ENCODE data around the gene MYRIP.

DNA sequence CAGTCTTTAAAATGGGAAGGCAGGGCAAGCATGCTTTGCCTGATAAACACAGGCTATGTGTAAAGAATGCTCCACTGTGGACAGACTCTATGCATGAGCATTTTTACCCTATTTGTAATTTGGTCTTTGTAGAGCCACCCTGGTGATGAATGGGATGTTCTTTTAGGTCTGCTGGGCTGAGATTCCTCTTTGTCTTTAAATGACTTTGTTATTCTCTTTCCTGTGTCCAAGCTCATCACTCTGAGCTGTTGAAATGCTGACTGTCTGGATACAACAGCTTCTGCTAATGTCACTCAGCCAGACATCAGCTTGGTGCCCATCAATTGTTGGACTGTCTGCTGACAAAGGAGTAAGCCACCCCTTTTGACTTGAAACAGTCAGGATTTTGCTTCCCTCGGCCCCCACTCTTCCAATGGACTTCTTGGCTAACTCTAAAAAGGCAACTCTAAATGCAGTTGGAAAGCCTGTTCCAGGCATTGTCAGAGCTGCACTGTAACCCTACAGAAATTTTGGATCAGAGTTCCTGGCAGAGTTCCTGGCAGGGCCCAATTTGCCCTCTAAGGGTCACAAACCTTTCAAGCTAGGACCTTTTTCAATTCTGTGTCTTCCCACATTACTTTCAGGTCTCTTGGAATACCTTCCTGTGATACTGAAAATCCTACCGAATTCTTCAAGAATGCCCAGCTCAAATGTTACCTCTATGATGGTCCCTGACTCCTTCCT, 459.6 kb downstream of the MYRIP start:
- TF ChIP-seq, protein P1, sequence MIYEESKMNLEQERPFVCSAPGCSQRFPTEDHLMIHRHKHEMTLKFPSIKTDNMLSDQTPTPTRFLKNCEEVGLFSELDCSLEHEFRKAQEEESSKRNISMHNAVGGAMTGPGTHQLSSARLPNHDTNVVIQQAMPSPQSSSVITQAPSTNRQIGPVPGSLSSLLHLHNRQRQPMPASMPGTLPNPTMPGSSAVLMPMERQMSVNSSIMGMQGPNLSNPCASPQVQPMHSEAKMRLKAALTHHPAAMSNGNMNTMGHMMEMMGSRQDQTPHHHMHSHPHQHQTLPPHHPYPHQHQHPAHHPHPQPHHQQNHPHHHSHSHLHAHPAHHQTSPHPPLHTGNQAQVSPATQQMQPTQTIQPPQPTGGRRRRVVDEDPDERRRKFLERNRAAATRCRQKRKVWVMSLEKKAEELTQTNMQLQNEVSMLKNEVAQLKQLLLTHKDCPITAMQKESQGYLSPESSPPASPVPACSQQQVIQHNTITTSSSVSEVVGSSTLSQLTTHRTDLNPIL (CRISPR knock-in tag; IDR thresholded peaks at IDR 0.05; ENCODE audit: low read depth), result no peak
- TF ChIP-seq, protein P2, sequence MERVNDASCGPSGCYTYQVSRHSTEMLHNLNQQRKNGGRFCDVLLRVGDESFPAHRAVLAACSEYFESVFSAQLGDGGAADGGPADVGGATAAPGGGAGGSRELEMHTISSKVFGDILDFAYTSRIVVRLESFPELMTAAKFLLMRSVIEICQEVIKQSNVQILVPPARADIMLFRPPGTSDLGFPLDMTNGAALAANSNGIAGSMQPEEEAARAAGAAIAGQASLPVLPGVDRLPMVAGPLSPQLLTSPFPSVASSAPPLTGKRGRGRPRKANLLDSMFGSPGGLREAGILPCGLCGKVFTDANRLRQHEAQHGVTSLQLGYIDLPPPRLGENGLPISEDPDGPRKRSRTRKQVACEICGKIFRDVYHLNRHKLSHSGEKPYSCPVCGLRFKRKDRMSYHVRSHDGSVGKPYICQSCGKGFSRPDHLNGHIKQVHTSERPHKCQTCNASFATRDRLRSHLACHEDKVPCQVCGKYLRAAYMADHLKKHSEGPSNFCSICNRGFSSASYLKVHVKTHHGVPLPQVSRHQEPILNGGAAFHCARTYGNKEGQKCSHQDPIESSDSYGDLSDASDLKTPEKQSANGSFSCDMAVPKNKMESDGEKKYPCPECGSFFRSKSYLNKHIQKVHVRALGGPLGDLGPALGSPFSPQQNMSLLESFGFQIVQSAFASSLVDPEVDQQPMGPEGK (CRISPR knock-in tag; IDR thresholded peaks at IDR 0.05; ENCODE audit: borderline replicate concordance), result no peak
- no peak for TF ChIP-seq TOX (CRISPR knock-in tag; IDR thresholded peaks at IDR 0.05; ENCODE audit: borderline replicate concordance)
